Inflammatory macrophage treated with lipopolysaccharide for 1 hour (primary cell): ENCODE measurements around the gene NSUN7.

Experiments
- DNase-seq, 2 donors: peaks; one replicate each; pipeline ENCODE4 v3.0.0-alpha.2; 2020 to 2022

Gene NSUN7, protein sequence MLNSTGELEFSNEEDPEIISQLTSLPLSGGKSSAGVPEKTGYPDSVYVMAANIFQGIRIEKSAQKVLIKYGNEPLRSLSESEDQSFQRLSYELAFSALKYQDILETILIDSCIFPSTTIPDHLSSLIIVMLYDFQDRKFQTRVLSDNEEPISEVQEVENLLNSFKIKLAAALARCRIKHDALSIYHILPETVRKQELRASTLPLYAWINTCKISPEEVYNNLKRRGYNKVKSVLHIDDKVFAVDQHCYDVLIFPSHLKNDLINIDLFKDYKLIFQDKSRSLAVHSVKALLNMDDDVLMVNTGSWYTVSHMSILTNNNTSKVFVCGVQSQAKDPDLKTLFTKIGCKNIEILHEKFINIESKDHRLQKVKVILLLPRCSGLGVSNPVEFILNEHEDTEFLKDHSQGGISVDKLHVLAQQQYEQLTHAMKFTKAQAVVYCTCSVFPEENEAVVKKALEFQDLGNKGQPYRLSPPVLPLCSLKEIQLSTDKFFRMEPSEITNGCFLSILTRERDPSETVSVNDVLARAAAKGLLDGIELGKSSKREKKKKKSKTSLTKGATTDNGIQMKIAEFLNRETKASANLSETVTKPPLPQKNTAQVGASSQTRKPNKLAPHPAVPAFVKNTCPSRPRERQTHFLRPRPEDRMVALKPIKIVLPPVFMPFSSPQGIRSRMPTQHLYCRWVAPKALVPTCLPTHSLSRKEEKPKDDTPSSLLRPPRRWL

DNA sequence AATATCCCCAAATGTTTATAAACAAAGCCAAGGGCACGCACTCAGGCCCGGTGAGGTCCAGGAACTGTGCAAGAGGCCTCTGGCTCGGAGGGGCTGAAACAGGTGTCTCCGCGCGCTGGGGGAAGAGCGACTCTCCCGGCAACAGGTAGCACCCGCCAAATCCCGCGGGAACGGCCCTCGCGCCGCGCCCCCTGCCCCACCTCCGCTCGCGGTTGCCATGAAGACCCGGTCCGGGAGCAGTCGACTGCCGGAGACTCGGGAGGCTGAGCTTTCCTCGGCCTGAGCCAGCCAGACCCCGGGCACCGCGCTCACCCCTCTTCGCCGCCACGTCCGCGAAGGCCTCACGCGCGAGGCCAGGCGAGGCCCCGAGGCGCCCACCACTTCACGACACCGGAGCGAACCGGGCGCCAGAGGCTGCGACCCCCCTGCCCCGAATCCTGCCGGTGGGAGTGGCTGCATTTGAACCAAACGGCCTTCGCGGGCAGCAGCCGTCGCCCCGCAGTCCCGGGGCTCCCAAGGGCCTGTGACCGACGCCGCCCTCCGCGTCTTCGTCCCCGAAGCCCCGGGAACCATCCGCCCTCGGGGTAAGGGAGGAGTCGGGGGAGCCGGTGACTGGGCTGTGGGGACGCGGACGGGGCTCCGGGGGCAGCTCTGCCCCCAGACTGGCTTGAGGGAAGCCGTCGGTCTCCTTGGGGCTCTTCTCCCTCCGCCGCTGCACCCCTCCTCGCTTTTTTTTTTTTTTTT is at the start of gene NSUN7:
Gene NSUN7 (plus strand): TSS at position 239 of the 744 bp plus-strand sequence. CDS start 739 bp downstream, outside the sequence.
- DNase-seq, result no peak

DNA sequence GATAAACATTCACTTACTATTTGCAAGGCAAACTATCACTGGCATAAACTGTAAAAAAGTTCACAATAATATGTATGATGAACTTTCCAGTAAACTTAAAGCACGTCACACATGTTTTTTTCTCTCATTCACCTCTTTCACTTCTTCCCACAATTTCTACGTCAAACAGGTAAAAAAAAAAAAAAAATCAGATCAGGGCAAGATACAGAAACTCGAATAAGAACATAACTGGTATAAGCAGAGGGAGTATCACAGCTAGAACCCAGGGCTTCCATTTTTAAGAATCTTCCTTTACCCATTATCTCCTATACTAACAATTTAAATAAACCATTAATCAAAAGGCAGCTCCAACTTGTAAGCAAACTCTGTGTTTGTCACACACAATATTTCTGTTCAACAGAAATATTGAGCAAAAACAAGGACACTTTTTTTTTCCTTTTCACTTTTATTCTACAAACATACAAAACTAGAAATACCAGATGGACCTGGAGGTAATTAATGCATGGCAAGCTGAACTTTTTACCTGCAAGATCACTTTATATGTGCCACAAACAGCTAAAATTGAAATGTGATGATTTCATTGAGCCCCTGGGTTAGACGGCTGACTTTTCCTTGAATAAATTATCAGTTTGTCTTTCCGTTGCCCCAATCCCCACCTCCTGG is 47.5 kb upstream of the NSUN7 start:
- DNase-seq, result no peak

DNA sequence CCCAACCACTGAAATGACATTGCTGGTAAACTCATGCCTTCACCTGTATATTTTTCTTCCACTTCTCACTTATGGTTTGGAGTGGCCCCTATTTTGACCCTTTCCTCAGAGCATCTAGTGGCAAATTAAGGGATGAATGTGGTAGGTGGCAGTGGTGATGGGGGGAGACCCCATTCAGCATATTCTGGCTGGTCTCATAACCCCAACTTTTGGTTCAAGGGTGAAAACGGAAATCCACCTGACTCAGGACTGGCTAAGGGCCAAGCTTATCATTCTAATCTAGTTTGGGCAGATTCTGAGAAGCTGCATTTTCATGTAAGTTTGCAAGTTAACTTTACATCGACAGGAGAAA is 47.0 kb upstream of the NSUN7 start:
- DNase-seq, result no peak

DNA sequence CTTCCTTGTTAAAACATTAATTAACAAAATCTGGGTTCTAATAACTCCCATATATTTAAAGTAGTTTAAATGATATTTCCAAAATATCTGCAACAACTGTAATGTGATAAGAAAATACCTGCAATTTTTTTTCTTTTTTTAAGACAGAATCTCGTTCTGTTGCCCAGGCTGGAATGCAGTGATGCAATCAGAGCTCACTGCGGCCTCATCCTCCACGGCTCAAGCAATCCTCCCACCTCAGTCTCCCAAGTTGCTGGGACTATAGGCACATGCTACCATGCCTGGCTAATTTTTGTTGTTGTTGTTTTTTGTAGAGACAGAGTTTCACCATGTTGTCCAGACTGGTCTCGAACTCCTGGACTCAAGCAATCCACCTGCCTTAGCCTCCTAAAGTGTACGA is 45.7 kb upstream of the NSUN7 start:
- DNase-seq, result no peak

DNA sequence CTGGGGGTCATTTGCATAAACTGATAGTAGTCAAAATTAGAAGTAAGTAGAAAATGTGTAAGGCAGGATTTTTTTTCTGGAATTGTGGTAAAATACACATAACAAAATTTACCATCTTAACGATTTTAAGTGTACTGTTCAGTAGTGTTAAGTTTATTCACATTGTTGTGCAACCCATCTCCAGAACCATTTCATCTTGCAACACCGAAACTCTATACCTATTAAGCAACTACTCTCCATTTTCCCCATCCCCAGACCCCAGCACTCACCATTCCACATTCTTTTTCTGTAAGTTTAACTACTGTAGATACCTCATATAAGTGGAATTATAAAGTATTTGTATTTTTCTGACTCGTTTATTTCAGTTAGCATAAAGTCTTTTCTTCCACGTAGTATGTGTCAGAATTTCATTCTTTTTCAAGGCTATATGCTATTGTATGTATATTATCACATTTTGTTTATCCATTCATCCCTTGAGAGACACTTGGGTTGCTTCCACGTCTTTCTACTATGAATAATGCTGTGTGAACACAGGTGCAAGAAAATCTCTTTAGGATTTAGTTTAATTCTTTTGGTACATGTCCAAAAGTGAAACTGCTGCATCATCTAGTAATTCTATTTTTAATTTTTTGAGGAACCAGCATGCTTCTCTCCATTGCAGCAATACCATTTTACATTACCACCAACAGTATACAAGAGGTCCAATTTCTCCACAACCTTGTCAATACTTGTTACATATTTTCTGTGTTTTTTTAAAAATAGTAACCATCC is 39.1 kb upstream of the NSUN7 start:
- DNase-seq, result peak; percentile 72 to 82

DNA sequence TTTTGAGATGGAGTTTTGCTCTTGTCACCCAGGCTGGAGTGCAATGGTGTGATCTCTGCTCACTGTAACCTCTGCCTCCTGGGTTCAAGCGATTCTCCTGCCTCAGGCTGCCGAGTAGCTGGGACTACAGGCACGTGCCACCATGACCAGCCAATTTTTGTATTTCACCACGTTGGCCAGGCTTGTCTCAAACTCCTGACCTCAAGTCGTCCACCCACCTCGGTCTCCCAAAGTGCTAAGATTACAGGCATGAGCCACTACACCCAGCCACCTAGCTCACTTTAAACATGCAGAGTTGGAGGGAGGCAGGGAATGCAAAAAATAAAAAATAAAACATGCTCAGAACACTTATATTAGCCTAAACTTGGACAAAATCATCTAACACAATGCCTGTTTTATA is 36.8 kb upstream of the NSUN7 start:
- peak in 1 of 2 donors; percentile 45 for DNase-seq

DNA sequence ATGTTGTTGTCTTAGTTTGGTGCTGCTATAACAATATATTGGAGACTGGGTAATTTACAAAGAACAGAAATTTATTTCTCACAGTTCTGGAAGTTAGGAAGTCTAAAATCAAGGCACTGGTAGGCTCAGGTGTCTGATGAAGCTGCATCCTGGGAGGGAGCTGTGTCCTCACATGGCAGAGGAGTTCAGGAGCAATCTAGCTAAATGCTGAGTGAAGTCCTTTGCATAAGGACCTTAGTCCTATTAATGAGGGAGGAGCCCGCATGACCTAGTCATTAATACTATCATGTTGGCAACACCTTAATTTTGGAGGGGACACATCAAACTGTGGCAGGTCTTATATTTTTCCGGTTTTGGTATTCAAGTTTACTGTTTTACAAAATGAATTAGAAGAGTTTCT is 36.0 kb upstream of the NSUN7 start:
- no peak for DNase-seq

DNA sequence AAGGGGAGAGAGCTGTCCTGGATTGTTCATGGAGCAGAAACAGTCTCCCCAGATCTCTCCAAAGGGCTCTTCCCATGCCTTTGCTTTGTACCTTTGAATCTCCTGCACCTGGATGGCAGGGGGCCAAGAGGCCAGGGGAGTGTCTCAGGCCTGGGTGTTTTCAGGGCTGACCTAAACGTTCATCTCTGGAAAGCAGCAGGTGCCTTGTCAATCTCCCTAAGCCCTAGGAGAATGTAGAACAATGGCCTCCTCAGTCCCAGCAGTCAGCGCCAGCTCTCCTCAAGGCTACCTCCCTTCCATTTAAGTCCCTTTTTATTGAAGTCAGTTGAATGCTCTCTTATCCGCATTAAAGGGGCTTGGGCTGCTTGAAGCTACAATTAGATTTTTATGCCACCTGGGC is 31.2 kb upstream of the NSUN7 start:
- DNase-seq, result no peak

DNA sequence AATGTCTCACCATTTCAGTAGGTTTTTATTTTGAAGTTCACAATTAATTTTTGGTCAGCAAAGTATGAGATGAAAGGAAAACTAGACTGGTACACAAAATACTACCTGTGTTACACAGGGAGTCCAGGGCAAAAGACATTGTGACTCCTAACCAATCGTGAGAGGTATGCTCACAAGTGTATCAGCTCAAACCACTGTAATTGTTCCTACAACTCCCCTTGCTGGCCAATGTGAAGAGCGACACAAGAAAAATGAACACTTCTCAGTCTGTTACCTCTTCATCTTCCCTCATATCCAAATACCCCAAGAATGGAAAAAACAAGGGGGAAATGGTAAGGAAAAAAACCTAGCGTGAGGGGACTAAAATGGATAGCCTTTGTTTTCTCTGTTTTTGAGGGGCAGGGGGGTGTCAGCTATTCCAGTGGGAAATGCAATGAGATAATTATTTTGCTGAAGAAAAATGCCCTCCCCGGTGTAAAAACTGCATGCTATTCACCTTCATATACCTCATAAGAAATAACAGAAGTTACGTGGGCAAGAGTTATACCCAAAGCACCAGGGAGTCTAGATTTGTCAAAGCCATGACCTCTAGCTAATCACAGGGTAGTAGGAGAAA is 30.6 kb upstream of the NSUN7 start:
- peak; percentile 58 to 68 for DNase-seq

DNA sequence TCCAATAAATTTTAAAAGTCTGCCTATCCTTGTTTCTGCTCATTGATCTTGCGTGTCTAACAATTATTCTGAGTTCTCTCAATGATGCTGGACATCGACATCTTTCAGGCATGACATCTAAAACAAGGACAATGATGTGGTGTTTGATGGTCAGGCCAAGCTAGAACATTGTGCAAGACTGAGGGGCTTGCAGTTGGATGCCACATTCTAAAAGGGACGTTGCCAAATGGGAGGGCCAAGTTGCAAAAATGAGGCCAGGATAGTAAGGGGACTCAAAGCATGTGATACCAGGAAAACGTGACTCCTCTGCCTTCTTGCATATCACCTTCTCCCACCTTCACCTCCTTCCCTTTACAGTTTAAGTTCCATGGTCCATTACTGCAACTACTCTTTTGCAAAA is 29.4 kb upstream of the NSUN7 start:
- DNase-seq, result no peak

DNA sequence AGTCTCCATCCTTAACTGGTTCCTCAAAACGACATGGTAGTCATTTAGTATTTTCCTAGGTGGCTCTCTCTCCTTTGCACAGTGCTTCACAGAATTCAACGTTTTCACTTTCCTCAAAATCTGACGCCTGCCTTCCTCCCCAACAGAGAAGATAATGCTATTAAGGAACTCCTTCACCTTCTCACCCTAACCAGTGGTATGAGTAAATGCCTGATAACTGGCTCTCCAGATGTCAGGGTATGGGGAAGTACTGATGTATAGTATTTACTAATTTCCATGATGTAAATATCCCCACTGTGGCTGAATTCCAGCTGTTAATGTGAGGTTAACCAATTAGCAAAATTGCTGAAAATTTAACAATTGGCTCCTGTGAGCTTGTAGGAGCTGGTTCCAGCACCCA is 28.8 kb upstream of the NSUN7 start:
- peak; percentile 63 to 73 for DNase-seq

DNA sequence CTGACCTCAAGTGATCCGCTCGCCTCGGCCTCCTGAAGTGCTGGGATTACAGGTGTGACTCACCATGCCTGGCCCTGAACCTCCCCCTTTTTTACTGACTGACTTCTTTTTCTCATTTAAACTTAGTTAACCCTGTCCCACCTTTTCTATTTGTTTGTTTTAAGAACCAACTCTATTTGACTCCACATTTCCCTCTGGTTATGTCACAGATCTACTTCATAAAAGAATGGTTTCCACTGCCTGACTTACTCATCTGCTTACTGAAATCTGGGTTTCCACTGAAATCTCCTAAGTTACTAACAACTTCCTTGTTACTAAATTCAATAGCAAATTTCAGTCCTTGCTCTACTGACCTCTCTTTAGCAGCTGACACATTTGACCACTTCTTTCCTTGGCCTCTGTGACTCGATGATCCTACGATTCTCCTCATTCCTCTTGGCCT is 28.0 kb upstream of the NSUN7 start:
- peak; percentile 91 to 97 for DNase-seq

DNA sequence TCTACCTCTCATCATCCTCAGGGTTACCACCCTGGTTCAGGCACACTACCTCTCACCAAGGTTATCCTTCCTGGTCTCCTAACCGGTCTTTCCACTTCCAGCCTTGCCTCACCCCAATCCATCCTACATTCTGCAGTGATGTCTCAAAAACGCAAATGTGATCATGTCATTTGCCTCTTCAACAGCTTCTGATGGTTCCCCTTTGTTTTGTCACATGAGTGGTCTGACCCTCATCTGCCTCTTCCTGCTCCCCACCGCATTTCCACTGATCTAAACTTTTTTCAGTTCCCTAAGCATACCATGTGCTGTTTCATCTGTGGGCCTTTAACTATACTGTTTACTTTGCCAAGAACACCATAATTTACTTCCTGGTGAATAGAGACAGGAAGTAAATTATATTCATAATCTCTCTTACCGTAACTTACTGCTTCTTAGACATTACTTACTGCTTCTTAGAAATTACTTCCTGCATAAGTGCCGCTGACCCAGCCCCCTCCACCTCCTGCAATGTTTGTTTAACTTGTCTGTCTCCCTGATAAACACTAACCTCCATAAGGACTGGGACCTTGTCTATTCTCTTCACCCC is 27.1 kb upstream of the NSUN7 start:
- peak; percentile 88 to 91 for DNase-seq

DNA sequence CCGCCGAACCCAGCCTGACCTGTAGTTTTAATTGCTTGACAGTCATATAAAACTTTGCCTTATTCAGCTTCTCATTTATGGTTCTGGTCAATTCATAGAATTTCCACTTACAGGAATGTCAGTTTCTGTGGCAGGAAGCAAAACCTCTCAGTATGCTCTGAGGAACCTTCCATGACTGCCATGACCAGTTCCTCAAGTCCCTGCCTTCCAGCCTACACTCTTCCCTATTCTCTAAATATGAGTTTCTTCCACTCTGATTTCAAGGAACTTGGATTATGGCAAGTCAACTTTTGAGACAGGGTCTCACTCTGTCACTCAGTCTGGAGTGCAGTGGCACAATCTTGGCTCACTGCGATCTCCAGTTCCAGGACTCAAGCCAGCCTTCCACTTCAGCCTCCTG is 26.0 kb upstream of the NSUN7 start:
- DNase-seq, result peak; percentile 67 to 69

DNA sequence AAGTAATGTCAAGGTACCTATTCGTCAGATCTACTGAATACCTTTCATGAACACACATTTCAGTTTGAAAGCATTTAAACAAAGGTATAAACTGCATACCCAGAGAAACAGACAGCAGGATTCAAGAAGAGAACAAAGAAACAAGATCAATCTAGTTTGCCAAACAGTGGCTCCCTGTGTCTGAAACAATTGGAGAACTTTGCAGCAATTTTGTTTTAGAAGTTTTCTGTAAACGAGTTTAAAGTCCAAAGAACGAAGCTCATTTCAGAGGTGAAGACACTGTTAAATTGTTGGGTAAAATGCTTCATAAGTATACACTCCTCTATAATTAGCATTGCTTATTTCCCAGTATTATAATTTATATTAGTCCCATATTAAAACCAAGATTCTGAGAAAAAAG is 21.4 kb upstream of the NSUN7 start:
- DNase-seq, result no peak

DNA sequence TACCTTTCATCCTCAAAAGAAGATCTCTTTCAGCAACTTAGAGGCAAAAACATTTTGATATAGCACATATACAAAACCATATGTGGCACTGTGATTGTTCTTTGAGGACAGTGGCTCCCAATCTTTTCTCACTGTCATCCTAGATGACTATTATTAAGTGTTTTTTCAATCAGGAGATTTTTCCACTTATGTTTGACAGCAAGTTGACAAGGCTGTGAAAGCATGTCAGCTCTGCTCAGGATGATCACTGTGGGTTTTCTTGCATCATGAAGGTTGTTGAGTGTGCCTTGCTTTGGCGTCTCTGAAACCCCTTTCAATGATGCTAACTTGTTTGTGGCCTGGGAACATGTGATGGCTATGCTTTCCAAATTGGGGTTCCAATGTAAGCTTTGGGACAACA is 20.2 kb upstream of the NSUN7 start:
- DNase-seq, result no peak

DNA sequence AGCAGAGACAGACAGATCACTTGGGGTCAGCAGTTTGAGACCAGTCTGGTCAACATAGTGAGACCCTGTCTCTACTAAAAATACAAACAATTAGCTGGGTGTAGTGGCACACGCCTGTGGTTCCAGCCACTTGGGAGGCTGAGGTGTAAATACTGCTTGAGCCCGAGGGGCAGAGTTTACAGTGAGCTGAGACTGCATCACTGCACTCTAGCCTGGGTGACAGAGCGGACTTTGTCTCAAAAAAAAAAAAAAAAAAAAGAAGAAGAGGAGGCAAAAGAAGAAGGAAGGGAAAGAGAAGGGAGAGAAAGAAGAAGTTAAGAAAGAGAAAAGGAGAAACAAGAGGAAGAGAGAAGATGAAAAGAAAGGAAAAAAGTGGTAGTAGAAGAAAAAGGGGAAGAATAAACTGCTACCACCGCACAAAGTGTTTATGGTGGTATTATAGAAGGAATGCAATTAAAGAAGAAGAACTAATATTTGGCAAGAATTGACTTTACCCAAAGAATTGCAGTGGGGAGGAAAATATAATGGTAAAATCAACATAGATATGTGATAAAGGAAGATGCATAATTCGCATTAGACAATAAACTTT is 19.6 kb upstream of the NSUN7 start:
- DNase-seq, result no peak

DNA sequence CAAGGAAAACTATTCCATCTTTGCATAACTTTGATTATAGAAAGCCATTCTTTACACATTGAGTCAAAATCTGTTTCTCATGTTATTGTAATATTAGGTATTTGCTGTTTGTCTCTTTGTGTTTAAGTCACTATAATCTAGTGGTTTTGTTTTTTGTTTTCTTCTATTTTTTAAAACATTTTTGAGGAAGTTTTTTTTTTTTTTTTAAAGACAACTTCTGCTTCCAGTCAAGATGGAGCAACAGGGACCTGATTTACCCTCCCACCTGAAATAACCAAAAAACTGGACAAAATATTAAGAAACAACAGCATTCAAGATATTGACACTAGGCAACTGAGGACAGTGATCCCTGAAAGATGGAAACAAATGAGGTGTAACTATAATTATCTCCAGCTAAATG is 18.4 kb upstream of the NSUN7 start:
- DNase-seq, result peak; percentile 42 to 55

DNA sequence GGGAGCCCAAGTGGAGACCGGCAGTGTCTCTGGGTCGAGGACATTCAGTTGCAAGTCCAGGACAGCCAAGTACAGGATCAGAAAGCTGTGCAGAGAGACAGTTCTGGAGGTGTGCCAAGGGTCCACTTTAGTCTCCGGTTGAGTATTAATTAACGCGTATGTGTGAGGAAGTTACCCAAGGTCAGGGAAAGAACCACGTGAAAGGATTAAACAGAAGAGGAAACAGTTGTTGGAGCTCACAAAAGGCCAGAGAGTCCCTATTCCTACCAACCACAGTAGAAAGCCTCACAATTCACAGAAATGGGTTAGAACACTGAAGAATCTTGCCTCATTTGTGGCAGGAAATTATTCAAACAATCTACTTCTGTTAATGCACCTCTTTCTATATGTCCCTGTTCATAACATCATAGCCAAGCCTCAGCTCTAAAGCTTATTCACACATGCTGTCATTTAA is 17.9 kb upstream of the NSUN7 start:
- peak; percentile 87 to 90 for DNase-seq

DNA sequence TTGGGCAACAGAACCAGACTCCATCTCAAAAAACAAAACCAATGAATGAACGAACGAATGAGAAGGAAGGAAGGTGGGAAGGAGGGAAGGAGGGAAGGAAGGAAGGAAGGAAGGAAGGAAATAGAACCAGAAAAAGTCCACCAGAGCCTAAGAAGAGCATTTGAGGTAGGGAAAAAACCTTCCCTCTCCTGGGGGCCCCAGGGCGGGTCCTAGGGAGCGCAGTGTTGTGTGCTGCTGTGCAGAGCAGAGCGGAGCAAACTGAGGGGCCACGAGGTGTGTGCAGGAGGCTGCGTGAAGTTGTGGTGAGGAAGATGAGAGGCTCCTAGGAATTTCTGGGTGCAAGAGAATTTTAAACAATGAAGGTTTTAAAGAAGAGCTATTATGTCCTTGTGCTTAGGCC is 16.0 kb upstream of the NSUN7 start:
- DNase-seq, result no peak

DNA sequence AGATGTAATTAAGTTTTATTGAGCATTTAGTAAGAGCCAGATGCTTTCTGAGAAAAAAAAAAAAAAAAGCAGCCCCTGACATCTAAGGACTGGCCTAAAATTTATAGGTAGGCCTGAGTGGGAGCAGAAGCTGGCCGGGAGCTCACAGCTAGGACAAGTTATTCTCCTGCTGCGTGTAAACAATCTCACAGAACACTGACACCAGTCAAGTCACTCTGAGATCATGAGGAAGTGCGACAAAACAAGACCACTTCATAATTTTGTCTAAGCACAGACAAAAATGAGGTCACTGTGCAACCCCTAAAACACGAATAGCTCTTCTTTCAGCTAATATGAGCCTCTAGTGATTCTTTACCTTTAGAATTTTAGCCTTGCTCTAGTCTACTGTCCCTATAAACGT is 15.3 kb upstream of the NSUN7 start:
- DNase-seq, result no peak
